Gastroesophageal sphincter (tissue), 4 donors: ENCODE results near the gene GPBAR1. TPM values are rescaled to one million over a fixed set of nuclear protein-coding genes. Genes with fewer than 3 reads are reported as not detected.

Experiments
- ATAC-seq: fragments of 150-250 bp; one replicate; pipeline ENCODE4 v1.9.1; 2016; ENCODE audit warnings: mild to moderate bottlenecking, moderate library complexity
- H3K27ac ChIP-seq, 4 donors: fragments of 200-600 bp; sonication (generic) in 3 of 4; 1 replicate in 3 of 4; 2 replicates in 1 of 4; pipeline ENCODE4 v1.5.1; 2016 to 2019
- H3K27me3 ChIP-seq: fragments of 200-600 bp; sonication (generic); one replicate; pipeline ENCODE4 v1.5.1; 2019
- H3K36me3 ChIP-seq, 2 donors: fragments of 200-600 bp; sonication (generic); one replicate each; pipeline ENCODE4 v1.5.1; 2019; ENCODE audit warnings: control low read depth in 1 of 2
- H3K4me1 ChIP-seq, 3 donors: fragments of 200-600 bp; sonication (generic); 1 replicate in 2 of 3; 2 replicates in 1 of 3; pipeline ENCODE4 v1.5.1; 2016 to 2019; ENCODE audit warnings: control low read depth in 2 of 3
- H3K4me3 ChIP-seq, 2 donors: fragments of 200-600 bp; sonication (generic); one replicate each; pipeline ENCODE4 v1.5.1; 2019; ENCODE audit warnings: mild to moderate bottlenecking in 1 of 2, moderate library complexity in 1 of 2
- H3K9me3 ChIP-seq, 3 donors: fragments of 200-600 bp; sonication (generic); one replicate each; pipeline ENCODE4 v1.5.1; 2017 to 2019; ENCODE audit warnings: control low read depth in 2 of 3
- EP300 ChIP-seq: sonication (generic); formaldehyde crosslinking; IDR thresholded peaks from one replicate; pipeline ENCODE4 v1.6.1; 2017; ENCODE audit warnings: antibody characterized with exemption, mild to moderate bottlenecking
- POLR2A ChIP-seq, 2 donors: fragments of 450-650 bp; IDR thresholded peaks; one replicate each; pipeline ENCODE4 v1.6.1; 2017; ENCODE audit warnings: antibody characterized with exemption in 2 of 2, mild to moderate bottlenecking in 2 of 2, moderate library complexity in 1 of 2
- POLR2AphosphoS5 ChIP-seq: sonication (generic); formaldehyde crosslinking; IDR thresholded peaks from one replicate; pipeline ENCODE4 v1.6.1; 2017; ENCODE audit warnings: antibody characterized with exemption
- WGBS, 2 donors: methylation state at CpG; one replicate each; pipeline ENCODE4 v1.1.5; 2018; ENCODE audit warnings: low coverage in 1 of 2; 5-methylcytosine and 5-hydroxymethylcytosine counted together
- total RNA-seq, 4 donors: library from RNA; depleted of rRNA; stranded (reverse); fragments of >200 nt; gene quantifications; one replicate each; pipeline ENCODE4 v1.1.0, GENCODE V29; 2016
- TF ChIP-seq, protein P1 (sequence below), 4 experiments: fragments of 200-600 bp in 2 of 4; fragments of 450-650 bp in 2 of 4; sonication (generic) in 1 of 4; IDR thresholded peaks; one replicate each; pipeline ENCODE4 v1.5.1; 2017 to 2019; ENCODE audit warnings: antibody characterized with exemption in 4 of 4, mild to moderate bottlenecking in 2 of 4, moderate library complexity in 2 of 4

Gene GPBAR1
- total RNA-seq, 4 donors from 2014 or later = 0.31 to 4.0 (median 1.4) TPM

DNA sequence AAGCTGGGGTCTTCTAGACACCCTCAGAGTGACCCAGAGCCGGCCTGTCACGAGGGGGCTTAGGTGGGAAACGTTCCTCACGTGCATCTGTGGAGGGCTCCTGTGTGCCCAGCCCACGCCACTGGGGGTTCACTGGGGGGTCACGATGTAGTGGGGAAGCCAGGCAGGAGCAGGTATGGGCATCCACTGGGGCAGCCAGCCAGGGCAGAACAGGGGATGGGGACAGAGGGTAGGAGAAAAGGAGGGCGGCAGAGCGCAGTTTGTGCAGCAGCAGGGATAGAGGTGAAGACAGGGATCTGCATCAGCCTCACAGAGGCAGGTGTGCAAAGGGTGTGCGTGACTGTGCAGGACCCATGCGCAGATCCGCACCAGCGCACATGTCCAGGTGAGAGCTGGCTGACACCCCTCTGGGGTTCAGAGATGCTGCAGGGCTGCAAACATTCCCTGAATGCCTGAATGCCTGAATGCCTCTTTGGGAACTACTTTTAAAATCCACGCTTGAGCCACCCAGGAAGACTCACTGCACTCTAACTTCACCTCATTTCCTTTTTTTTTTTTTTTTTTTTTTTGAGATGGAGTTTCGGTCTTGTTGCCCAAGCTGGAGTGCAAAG, 19.6 kb downstream of the GPBAR1 start:
- no peak for TF ChIP-seq EP300
- no peak overlapping the region for H3K4me3 ChIP-seq
- no peaks in the 10 kb centered on the region for H3K9me3 ChIP-seq
- H3K36me3 ChIP-seq = peaks cover 0 to 69% of the 10 kb centered on the region in 2 donors
- no peaks in the 10 kb centered on the region for H3K27me3 ChIP-seq
- ATAC-seq = no peak
- peak overlapping the region in 2 of 4 donors; percentile 2 to 97 for H3K27ac ChIP-seq
- H3K4me1 ChIP-seq = peaks cover 19 to 78% (median 43%) of the 10 kb centered on the region in 3 donors
- WGBS, 2 donors = 94% methylated on average over 6 to 7 of the region's 14 CpGs

DNA sequence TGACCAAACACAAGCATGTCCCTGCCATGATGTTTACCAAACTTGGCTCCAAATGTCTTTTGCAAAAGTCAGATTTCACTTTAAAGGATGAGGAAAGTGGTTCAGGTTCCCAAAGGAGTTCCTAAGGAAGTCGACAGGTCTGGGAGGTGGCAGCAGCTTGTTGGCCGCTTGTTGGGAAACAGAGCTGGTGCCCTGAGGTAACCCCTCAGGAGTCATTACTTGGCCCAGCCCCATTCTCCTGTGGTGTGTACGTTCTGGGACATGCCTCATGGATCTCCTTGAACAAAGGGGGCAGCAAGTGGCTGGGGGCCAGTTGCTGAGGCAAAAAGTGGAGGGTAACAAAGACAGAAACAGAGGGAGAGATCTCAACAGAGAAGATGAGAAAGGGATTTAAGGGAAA, 20.6 kb downstream of the GPBAR1 start:
- Histone ChIP-seq H3K4me1 (peaks cover 19 to 81% (median 54%) of the 10 kb centered on the region in 3 donors), H3K9me3 (no peaks in the 10 kb centered on the region), H3K27me3 (no peaks in the 10 kb centered on the region), H3K36me3 (peaks cover 0 to 58% of the 10 kb centered on the region in 2 donors), H3K27ac (peak overlapping the region; percentile 86 to 97 (median 90)), H3K4me3 (no peak overlapping the region)
- TF ChIP-seq POLR2A (IDR thresholded peaks at IDR 0.05) (no peak), EP300 (no peak), POLR2AphosphoS5 (peak; percentile 64)
- TF ChIP-seq, protein P1, sequence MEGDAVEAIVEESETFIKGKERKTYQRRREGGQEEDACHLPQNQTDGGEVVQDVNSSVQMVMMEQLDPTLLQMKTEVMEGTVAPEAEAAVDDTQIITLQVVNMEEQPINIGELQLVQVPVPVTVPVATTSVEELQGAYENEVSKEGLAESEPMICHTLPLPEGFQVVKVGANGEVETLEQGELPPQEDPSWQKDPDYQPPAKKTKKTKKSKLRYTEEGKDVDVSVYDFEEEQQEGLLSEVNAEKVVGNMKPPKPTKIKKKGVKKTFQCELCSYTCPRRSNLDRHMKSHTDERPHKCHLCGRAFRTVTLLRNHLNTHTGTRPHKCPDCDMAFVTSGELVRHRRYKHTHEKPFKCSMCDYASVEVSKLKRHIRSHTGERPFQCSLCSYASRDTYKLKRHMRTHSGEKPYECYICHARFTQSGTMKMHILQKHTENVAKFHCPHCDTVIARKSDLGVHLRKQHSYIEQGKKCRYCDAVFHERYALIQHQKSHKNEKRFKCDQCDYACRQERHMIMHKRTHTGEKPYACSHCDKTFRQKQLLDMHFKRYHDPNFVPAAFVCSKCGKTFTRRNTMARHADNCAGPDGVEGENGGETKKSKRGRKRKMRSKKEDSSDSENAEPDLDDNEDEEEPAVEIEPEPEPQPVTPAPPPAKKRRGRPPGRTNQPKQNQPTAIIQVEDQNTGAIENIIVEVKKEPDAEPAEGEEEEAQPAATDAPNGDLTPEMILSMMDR (IDR thresholded peaks at IDR 0.05) = no peak
- no peak for ATAC-seq
- 60 to 83% methylated on average over 1 to 2 of the region's 3 CpGs for WGBS, 2 donors

DNA sequence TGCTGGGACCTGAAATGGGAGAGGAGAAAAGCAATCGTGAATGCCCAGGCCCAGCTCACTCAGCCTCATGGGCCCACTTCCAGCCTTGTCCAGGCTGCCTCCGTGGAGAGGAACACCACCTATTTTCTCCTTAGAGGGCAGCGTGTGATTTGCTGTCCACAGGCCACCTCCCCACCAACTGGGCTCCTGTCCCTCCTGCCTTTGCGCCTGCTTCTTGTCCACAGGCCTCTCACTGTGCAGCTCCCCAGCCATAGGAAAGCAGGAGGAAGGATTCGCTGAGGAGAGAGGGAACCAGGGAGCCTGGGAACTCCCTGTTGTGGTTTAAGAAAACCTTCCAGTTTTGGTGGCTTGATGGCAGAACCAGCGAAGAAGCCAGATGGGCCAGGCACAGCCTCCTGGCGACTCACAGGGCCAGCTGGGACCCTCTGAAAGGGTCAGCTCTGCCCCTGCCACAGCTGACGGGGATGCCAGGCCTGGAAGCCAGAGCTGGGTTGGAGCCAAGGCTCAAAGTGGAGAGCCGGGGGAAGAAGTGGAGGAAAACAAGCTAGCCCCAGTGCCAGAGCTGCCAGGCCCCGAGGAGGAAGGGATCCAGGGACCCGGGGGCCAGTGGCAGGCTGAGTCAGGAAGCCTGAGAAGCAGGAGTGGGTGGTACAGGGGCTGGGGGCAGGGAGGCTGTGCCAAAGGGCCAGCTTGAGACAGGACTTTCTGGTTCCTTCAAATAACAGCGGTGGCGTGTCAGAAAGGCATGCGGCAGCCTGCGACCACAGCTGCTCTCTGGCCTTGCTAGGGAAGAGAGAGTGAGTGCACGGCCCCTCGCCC, 21.6 kb downstream of the GPBAR1 start:
- Histone ChIP-seq H3K36me3 (peaks cover 0 to 48% of the 10 kb centered on the region in 2 donors), H3K4me1 (peaks cover 19 to 90% (median 55%) of the 10 kb centered on the region in 3 donors), H3K9me3 (no peaks in the 10 kb centered on the region), H3K27ac (peak overlapping the region; percentile 86 to 97 (median 90)), H3K4me3 (peak overlapping the region in 1 of 2 donors; percentile 2), H3K27me3 (no peaks in the 10 kb centered on the region)
- peak; percentile 57 for TF ChIP-seq POLR2AphosphoS5
- no peak for TF ChIP-seq EP300
- TF ChIP-seq POLR2A (IDR thresholded peaks at IDR 0.05) = peak in 1 of 2 donors; percentile 16
- TF ChIP-seq, protein P1 (IDR thresholded peaks at IDR 0.05) = no peak
- 5 to 70% methylated on average over 3 to 6 of the region's 17 CpGs for WGBS, 2 donors
- no peak for ATAC-seq

DNA sequence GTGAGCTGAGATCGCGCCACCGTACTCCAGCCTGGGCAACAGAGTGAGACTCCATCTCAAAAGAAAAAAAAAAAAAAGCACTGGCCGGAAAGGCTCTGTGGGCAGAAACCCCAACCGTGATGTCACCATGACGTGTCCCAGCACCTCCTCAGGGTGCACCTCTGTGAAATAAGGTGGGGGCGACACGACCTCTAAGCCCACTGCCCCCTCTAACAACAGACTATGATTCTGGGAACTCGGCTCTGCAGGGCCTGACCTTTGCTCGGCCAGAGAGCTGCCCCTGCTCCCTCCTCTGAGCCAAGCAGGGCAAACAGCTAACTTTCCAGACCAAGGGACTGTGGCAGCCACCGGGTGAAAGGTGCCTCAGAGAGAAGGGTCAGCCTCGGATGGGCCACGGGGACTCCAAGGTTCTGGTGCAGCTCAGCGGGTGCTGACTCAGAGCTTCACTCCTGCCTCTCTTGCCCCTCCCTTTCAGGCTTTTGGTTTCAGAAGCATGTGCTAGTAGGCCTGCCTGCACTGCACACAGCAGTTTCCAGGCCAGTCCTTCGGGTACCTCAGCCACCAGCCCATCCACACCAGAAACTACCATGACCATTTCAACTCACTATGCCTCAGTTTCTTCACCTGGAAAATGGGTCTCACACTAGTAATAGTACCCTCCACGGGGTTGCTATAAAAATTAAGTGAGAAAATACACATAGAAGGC, 23.4 kb downstream of the GPBAR1 start:
- peak overlapping the region; percentile 88 to 99 (median 95) for H3K27ac ChIP-seq
- H3K4me1 ChIP-seq = peaks cover 24 to 94% (median 71%) of the 10 kb centered on the region in 3 donors
- no peaks in the 10 kb centered on the region for H3K9me3 ChIP-seq
- H3K36me3 ChIP-seq = peaks cover 0 to 30% of the 10 kb centered on the region in 2 donors
- H3K4me3 ChIP-seq = peak overlapping the region in 1 of 2 donors; percentile 28
- ATAC-seq = peak; percentile 18
- TF ChIP-seq POLR2A (IDR thresholded peaks at IDR 0.05) (no peak), POLR2AphosphoS5 (peak; percentile 65)
- WGBS, 2 donors = 42% methylated on average over 13 of the region's 16 CpGs; no CpG with 5 or more reads in 1 of the 2 donors
- no peaks in the 10 kb centered on the region for H3K27me3 ChIP-seq

DNA sequence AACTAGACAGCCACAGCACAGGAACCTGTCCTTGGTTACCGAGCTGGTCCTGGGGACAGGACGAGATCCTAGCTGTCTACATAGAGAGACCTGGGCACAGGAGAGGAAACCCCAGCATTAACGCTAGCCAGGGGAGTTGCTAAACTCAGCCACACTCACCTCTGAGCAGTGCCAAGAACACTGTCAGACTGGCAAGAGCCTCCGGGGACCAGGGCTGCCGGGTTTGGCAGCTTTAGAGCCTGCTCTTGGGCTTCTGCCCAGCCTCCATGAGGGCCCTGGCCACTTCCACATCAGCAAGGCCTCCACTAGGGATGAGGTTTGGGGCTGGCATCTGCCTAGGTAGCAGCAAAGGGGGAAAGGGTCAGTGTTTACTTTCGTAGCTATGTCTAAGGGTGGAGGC, 24.8 kb downstream of the GPBAR1 start:
- TF ChIP-seq POLR2A (IDR thresholded peaks at IDR 0.05) (no peak), POLR2AphosphoS5 (peak; percentile 81), EP300 (no peak)
- no peaks in the 10 kb centered on the region for H3K27me3 ChIP-seq
- ATAC-seq = peak; percentile 11
- peak overlapping the region in 1 of 2 donors; percentile 55 for H3K4me3 ChIP-seq
- 10 to 33% methylated on average over 1 to 2 of the region's 6 CpGs for WGBS, 2 donors
- peak overlapping the region; percentile 88 to 99 (median 95) for H3K27ac ChIP-seq
- peaks cover 30 to 99% (median 83%) of the 10 kb centered on the region in 3 donors for H3K4me1 ChIP-seq
- peaks cover 0 to 16% of the 10 kb centered on the region in 2 donors for H3K36me3 ChIP-seq
- H3K9me3 ChIP-seq = no peaks in the 10 kb centered on the region
